ENCODE results near the gene MTHFD1L. TPM values are rescaled to one million over a fixed set of nuclear protein-coding genes. Genes with fewer than 3 reads are reported as not detected.

Gene MTHFD1L
- total RNA-seq, 2 donors from 2014 or later = 13.0 to 19.1 TPM

- TF ChIP-seq POLR2A (IDR thresholded peaks at IDR 0.05) = no peak
- H3K27ac ChIP-seq = no peak overlapping the region
- no peak for ATAC-seq
- DNase-seq = no peak
- intact Hi-C loops (cut with DNase I) = no loop called here
- no peaks in the 10 kb centered on the region for H3K36me3 ChIP-seq (replicated peaks in 1 of 2; ENCODE audit: insufficient read depth in 1 of 2, low read depth in 2 of 2)
- H3K4me3 ChIP-seq = no peak overlapping the region
- H3K27me3 ChIP-seq = no peaks in the 10 kb centered on the region
- 91 to 96% methylated on average over 6 of the region's 6 CpGs for WGBS, 2 donors
- H3K4me1 ChIP-seq = no peaks in the 10 kb centered on the region
- no peaks in the 10 kb centered on the region for H3K9me3 ChIP-seq
Measured at GRCh38 chr6:150975136-150975535, 109.6 kb downstream of the MTHFD1L start.

- 59 to 75% methylated on average over 2 of the region's 2 CpGs for WGBS, 2 donors
- H3K27me3 ChIP-seq = no peaks in the 10 kb centered on the region
- no peaks in the 10 kb centered on the region for H3K9me3 ChIP-seq
- H3K4me1 ChIP-seq = no peaks in the 10 kb centered on the region
- no peak overlapping the region for H3K27ac ChIP-seq
- DNase-seq (no peak), ATAC-seq (no peak)
- intact Hi-C loops (cut with DNase I) = no loop called here
- no peak overlapping the region for H3K4me3 ChIP-seq
- H3K36me3 ChIP-seq (replicated peaks in 1 of 2; ENCODE audit: insufficient read depth in 1 of 2, low read depth in 2 of 2) = no peaks in the 10 kb centered on the region
- TF ChIP-seq CTCF (IDR thresholded peaks at IDR 0.05) (no peak), POLR2A (IDR thresholded peaks at IDR 0.05) (no peak)
Measured at GRCh38 chr6:150977281-150977680, 111.8 kb downstream of the MTHFD1L start.

DNA sequence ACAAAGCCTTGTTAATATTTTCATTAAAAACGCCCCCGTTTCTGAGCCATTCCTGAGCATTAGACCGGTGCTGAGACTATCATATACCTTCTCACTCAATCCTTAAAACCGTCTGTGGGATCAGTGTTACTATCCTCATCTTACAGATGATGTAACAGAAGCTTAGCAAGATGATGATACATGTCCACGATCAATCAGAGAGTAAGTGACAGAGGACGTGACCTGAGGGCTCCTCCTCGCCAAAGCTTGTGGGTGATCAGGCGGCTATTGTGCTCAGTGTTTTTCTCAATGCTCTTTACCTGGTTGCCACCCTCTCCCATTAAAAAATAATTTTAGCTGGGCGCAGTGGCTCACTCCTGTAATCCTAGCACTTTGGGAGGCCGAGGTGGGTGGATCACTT, 113.1 kb downstream of the MTHFD1L start:
- no peaks in the 10 kb centered on the region for H3K4me1 ChIP-seq
- H3K36me3 ChIP-seq (replicated peaks in 1 of 2; ENCODE audit: insufficient read depth in 1 of 2, low read depth in 2 of 2) = no peaks in the 10 kb centered on the region
- no peak overlapping the region for H3K27ac ChIP-seq
- 87 to 95% methylated on average over 10 of the region's 10 CpGs for WGBS, 2 donors
- intact Hi-C loops (cut with DNase I) = no loop called here
- no peak for DNase-seq
- H3K9me3 ChIP-seq = no peaks in the 10 kb centered on the region
- no peak overlapping the region for H3K4me3 ChIP-seq
- TF ChIP-seq POLR2A (IDR thresholded peaks at IDR 0.05) = no peak
- no peak for TF ChIP-seq CTCF (IDR thresholded peaks at IDR 0.05)
- H3K27me3 ChIP-seq = no peaks in the 10 kb centered on the region
- no peak for ATAC-seq

DNA sequence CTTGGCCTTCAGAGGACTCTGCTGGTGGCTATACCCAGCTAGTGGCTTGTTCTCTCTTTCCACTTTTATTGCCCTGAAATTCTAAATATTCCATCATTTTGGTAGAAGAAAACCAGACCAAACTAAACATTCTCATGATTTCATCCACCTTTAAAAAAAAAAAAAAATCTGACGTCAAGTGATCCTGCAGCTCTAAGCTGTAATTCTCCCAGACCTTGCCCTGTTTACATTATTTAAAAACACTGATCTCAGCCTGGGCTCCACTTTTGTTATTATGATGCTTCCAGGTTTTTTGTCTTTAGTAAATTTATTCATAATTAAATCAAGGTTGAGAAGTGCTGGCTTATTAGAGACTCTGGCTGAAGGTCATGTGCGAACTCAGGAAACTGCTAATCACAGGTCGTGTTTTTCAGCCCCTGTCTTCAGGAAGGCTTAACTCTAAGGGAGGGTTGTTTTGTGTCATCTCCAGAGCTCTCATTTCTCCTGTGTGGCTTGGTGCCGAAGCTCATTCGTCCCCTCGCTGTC, 114.4 kb downstream of the MTHFD1L start:
- H3K27me3 ChIP-seq = no peaks in the 10 kb centered on the region
- ATAC-seq (no peak), DNase-seq (no peak)
- intact Hi-C loops (cut with DNase I) = no loop called here
- H3K4me3 ChIP-seq = no peak overlapping the region
- H3K36me3 ChIP-seq (replicated peaks in 1 of 2; ENCODE audit: insufficient read depth in 1 of 2, low read depth in 2 of 2) = no peaks in the 10 kb centered on the region
- H3K4me1 ChIP-seq = no peaks in the 10 kb centered on the region
- TF ChIP-seq POLR2A (IDR thresholded peaks at IDR 0.05) (no peak), CTCF (IDR thresholded peaks at IDR 0.05) (no peak)
- no peaks in the 10 kb centered on the region for H3K9me3 ChIP-seq
- no peak overlapping the region for H3K27ac ChIP-seq
- WGBS, 2 donors = 94 to 97% methylated on average over 6 of the region's 6 CpGs

DNA sequence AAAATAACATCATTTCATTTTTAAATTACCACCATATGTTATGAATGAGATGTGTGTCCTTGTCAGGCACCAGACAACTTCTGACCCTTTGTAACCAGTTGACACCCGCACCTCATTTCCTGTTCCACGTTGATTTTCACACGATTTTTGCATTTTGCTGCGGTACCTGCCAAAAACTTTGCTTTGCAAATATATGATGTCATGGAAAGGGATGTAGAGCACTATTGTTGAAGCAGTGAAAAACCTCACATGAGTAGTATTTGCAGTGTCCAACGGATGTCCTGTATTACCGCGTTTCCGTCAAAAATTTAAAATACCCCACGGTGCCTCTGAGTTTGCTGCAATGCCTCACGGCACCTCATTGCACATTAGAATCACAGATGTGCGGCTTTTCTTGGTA, 115.6 kb downstream of the MTHFD1L start:
- no peak overlapping the region for H3K4me3 ChIP-seq
- TF ChIP-seq CTCF (IDR thresholded peaks at IDR 0.05) = no peak
- TF ChIP-seq POLR2A (IDR thresholded peaks at IDR 0.05) = no peak
- no peaks in the 10 kb centered on the region for H3K36me3 ChIP-seq (replicated peaks in 1 of 2; ENCODE audit: insufficient read depth in 1 of 2, low read depth in 2 of 2)
- H3K27me3 ChIP-seq = no peaks in the 10 kb centered on the region
- 72 to 82% methylated on average over 11 of the region's 11 CpGs for WGBS, 2 donors
- no peaks in the 10 kb centered on the region for H3K4me1 ChIP-seq
- intact Hi-C loops (cut with DNase I) = no loop called here
- DNase-seq = no peak
- H3K27ac ChIP-seq = no peak overlapping the region
- H3K9me3 ChIP-seq = no peaks in the 10 kb centered on the region
- no peak for ATAC-seq

Measured in body of pancreas (tissue), 4 donors.